AG04449 (cell line): ENCODE results near the gene MCTP1.

Experiments used
- CTCF ChIA-PET: fragments of 350-600 bp; formaldehyde crosslinking; extraction: SDS; loops from one replicate; lab custom pipeline; 2021; ENCODE audit warnings: antibody characterized with exemption; lab: Yijun Ruan, JAX
- POLR2A ChIA-PET: fragments of 400-600, 350-600 bp; formaldehyde crosslinking; extraction: SDS; loops from one replicate; lab custom pipeline; 2020; ENCODE audit warnings: antibody characterized with exemption, inconsistent platforms; lab: Yijun Ruan, JAX
- DNase-seq: peaks from one replicate; pipeline ENCODE4 v3.0.0-alpha.2; 2010; ENCODE audit warnings: low read depth, low spot score
- H3K4me3 ChIP-seq: 2 replicates; pipeline ENCODE4 v1.5.1; 2011; ENCODE audit warnings: low read depth, mild to moderate bottlenecking, control low read depth, low read length
- TF ChIP-seq, protein P1 (sequence below): IDR thresholded peaks from one replicate; pipeline ENCODE4 v1.5.1; 2011; ENCODE audit warnings: mild to moderate bottlenecking, moderate library complexity, low read length, control low read depth, inconsistent platforms; ENCODE audit not compliant: insufficient read depth; ENCODE audit errors: missing control alignments

Gene MCTP1

DNA sequence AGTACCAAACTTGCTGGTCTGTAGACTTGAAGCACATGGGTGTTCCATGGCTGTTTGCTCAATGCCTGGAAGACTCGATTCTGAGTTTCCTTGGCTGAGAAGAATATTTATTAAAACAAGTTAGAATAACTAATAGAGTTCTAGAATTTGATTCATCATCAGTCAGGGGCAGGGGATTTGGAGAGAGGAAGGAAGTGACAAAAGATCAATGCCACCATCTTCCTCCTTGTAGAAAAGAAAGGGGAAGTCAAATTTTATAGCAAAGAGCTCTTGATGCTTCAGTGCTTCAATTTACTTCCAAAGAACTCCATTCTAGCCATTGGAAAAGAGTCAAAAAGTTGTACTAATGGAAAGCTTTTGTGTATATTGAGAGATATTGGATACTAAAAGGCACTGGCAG lies 236.3 kb downstream of the MCTP1 start:
- CTCF ChIA-PET = no interaction called here

DNA sequence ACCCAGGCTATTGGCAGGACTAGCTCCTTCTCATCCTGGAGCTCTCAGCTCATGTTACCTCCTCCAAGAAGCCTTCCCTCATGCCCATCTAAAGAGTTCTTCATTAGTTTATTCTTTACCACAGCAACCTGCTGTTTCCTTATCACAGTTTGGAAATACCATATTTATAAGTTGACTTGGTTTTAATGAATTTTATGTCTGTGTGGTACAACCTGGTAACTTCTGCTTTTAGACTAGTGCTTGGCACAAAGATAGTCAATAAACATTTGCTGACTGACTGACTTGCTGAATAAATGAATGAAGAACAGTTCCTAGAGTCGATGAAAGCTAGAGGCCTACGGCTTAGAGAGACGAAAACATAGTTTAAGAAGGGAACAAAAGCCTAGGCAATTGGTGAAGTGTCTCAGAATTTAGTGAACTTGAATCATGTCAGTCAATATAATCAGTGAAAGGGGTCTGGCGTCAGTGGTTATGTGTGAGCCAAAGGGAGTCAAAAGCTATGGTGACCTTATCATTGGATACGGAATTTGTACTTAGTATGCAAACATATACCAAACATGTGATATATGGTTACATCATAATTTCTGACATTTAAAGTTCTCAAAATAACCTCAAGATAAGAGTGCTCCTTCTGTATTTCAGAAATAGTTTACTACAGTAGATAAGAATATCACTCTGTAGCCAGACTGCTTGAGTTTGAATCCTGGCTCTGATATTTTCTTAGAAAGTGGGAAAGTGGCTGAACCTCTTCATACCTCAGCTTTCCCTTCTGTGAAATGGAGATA lies 239.5 kb downstream of the MCTP1 start:
- no peak for DNase-seq
- H3K4me3 ChIP-seq = no peak overlapping the region
- ChIA-PET CTCF (no interaction called here), POLR2A (no interaction called here)
- TF ChIP-seq, protein P1, sequence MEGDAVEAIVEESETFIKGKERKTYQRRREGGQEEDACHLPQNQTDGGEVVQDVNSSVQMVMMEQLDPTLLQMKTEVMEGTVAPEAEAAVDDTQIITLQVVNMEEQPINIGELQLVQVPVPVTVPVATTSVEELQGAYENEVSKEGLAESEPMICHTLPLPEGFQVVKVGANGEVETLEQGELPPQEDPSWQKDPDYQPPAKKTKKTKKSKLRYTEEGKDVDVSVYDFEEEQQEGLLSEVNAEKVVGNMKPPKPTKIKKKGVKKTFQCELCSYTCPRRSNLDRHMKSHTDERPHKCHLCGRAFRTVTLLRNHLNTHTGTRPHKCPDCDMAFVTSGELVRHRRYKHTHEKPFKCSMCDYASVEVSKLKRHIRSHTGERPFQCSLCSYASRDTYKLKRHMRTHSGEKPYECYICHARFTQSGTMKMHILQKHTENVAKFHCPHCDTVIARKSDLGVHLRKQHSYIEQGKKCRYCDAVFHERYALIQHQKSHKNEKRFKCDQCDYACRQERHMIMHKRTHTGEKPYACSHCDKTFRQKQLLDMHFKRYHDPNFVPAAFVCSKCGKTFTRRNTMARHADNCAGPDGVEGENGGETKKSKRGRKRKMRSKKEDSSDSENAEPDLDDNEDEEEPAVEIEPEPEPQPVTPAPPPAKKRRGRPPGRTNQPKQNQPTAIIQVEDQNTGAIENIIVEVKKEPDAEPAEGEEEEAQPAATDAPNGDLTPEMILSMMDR = no peak

More for the DNA sequence above, 236.3 kb downstream of the MCTP1 start:
- POLR2A ChIA-PET = no interaction called here
- TF ChIP-seq, protein P1 = no peak
- no peak overlapping the region for H3K4me3 ChIP-seq
- no peak for DNase-seq

DNA sequence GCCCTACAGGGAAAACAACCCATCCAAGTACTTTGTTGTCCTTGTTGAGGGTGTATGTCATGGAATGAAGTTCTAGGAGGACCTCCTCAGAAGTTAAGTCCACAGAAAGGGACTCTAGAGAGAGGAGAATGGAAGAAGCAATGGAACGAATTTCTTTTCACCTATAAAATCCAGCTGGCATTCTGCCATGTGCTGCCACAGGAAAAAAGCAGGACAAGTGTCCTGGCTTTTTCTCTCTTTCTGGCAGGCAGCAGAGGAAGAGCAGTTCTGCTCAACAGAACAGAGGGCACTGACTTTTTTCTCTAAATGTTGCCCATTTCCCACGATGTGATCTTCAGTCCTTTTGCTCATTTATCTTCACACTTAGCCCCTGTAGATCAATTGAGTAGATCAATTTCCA lies 240.8 kb downstream of the MCTP1 start:
- ChIA-PET CTCF (no interaction called here), POLR2A (no interaction called here)
- DNase-seq = no peak
- TF ChIP-seq, protein P1 = no peak
- H3K4me3 ChIP-seq = no peak overlapping the region

DNA sequence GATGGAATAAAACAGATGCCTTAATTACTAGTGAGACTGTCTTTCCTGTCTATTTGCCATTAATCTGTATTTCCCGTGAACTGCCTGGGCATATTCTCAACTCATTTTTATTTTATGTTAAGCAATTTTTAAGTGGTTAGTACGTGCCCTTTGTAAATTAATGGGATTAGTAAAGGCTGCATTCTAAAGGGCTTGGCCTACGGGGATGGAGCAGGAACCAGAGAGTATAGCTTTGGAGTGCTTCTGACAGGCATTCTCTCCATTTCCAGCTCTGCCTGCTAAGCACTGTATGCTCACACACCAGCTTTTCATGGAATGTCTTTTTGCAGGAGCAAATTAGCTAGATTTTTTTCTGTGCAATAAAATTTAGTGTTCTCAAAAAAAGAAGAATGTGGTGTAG lies 241.2 kb downstream of the MCTP1 start:
- ChIA-PET POLR2A (no interaction called here), CTCF (no interaction called here)
- no peak for DNase-seq
- no peak overlapping the region for H3K4me3 ChIP-seq
- TF ChIP-seq, protein P1 = no peak

DNA sequence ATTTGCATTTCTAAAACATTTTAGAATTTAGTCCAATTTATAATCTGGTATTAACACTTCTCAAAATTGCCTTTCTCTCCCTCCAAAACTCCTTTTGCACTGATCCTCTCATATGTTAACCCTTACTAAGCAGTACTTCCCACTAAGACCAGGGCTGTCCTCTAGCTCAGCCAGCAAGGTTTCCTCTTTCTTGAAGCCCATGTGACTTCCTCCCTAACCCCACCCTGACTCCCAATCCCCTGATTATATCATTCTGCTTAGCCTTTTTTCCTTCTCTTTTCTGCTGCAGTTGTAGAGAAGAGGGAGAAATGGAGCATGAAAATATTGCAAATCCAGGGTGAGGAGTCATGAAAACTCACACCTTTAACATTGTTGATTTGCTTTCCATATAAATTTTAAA lies 241.7 kb downstream of the MCTP1 start:
- TF ChIP-seq, protein P1 = no peak
- ChIA-PET POLR2A (no interaction called here), CTCF (no interaction called here)
- H3K4me3 ChIP-seq = no peak overlapping the region
- no peak for DNase-seq

DNA sequence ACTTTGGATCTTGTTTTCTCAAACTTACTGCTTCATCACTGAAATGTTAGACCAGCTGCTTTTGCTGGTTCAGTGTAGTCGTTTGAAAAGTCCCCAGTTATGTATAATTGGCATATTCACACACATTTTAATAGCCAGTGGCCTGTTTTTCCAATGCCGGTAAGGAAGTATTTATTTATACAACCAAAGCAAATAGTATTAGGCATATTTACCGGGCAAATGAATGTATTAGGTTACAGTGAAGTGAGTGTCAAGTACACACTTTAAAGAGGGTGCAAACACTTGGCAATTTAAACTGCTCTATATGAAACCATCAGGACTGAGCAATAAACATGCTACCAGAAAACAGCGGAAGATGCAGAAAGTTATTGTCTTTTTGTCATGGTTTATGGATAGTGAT lies 242.9 kb downstream of the MCTP1 start:
- H3K4me3 ChIP-seq = no peak overlapping the region
- TF ChIP-seq, protein P1 = no peak
- DNase-seq = no peak
- CTCF ChIA-PET = no interaction called here
- POLR2A ChIA-PET = no interaction called here
